SK-N-SH (cell line): ENCODE results near the gene RAVER2. TPM values are rescaled to one million over a fixed set of nuclear protein-coding genes. Genes with fewer than 3 reads are reported as not detected.

Experiments used
- CTCF ChIA-PET: fragments of 300-600, 350-600 bp; formaldehyde crosslinking; extraction: SDS; loops from one replicate; lab custom pipeline; 2021; lab: Yijun Ruan, JAX
- POLR2A ChIA-PET: fragments of 350-600 bp; sonication (Branson Sonifier 250); formaldehyde crosslinking; extraction: SDS; loops from one replicate; lab custom pipeline; 2020; ENCODE audit warnings: antibody characterized with exemption, inconsistent platforms; lab: Yijun Ruan, JAX
- DNase-seq: peaks from one replicate; pipeline ENCODE4 v3.0.0; 2012
- H2AFZ ChIP-seq: fragments of 200-600 bp; sonication (generic); 2 replicates; pipeline ENCODE4 v1.8.1; 2016; ENCODE audit warnings: antibody characterized with exemption, mild to moderate bottlenecking, low read depth
- H3F3A ChIP-seq: fragments of 200-600 bp; sonication (generic); replicated peaks from 2 replicates; pipeline ENCODE3; 2016; ENCODE audit warnings: antibody characterized with exemption, mild to moderate bottlenecking; ENCODE audit not compliant: insufficient read depth
- H3K27ac ChIP-seq, 2 experiments: fragments of 200-500 bp in 1 of 2; fragments of 200-600 bp in 1 of 2; sonication (Bioruptor generic) in 1 of 2; sonication (generic), shearing (Covaris generic) in 1 of 2; 2 replicates each; pipeline versions ENCODE4 v1.5.1 to v1.6.1; 2014 to 2016; ENCODE audit warnings: low read depth in 2 of 2, inconsistent platforms in 1 of 2, low read length in 1 of 2, mild to moderate bottlenecking in 1 of 2, mixed read lengths in 1 of 2
- H3K27me3 ChIP-seq: fragments of 200-600 bp; sonication (generic), shearing (Covaris generic); 2 replicates; pipeline ENCODE4 v1.6.1; 2016; ENCODE audit warnings: mixed run types; ENCODE audit not compliant: insufficient read depth
- H3K36me3 ChIP-seq, 2 experiments: fragments of 200-500 bp in 1 of 2; fragments of 200-600 bp in 1 of 2; sonication (Bioruptor generic) in 1 of 2; sonication (generic) in 1 of 2; replicated peaks in 1 of 2; 2 replicates each; pipeline versions ENCODE3 to v1.5.1; 2014 to 2016; ENCODE audit warnings: low read length in 1 of 2, mild to moderate bottlenecking in 1 of 2; ENCODE audit not compliant: insufficient read depth in 2 of 2, control insufficient read depth in 1 of 2
- H3K4me1 ChIP-seq, 2 experiments: fragments of 200-500 bp in 1 of 2; fragments of 200-600 bp in 1 of 2; sonication (Bioruptor generic) in 1 of 2; sonication (generic), shearing (Covaris generic) in 1 of 2; 2 replicates each; pipeline versions ENCODE4 v1.5.1 to v1.6.1; 2014 to 2016; ENCODE audit warnings: low read depth in 1 of 2, low read length in 1 of 2, mixed run types in 1 of 2; ENCODE audit not compliant: insufficient read depth in 2 of 2, control insufficient read depth in 1 of 2
- H3K4me2 ChIP-seq: fragments of 200-600 bp; sonication (generic), shearing (Covaris generic); 2 replicates; pipeline ENCODE4 v1.6.1; 2017; ENCODE audit warnings: mixed run types
- H3K4me3 ChIP-seq, 2 experiments: fragments of 200-500 bp in 1 of 2; fragments of 200-600 bp in 1 of 2; sonication (Bioruptor generic) in 1 of 2; sonication (generic), shearing (Covaris generic) in 1 of 2; 2 replicates each; pipeline versions ENCODE4 v1.5.1 to v1.8.1; 2014 to 2016; ENCODE audit warnings: low read depth in 2 of 2, inconsistent platforms in 1 of 2, low read length in 1 of 2, mild to moderate bottlenecking in 1 of 2, mixed read lengths in 1 of 2, moderate library complexity in 1 of 2
- H3K79me2 ChIP-seq: fragments of 200-600 bp; sonication (generic); 2 replicates; pipeline ENCODE4 v1.8.1; 2017; ENCODE audit warnings: mild to moderate bottlenecking; ENCODE audit not compliant: insufficient read depth
- H3K9ac ChIP-seq: fragments of 200-600 bp; sonication (generic); 2 replicates; pipeline ENCODE4 v1.6.1; 2017; ENCODE audit warnings: mixed run types
- H3K9me2 ChIP-seq: fragments of 200-600 bp; sonication (generic); 2 replicates; pipeline ENCODE4 v1.6.1; 2017; ENCODE audit warnings: mixed run types
- H3K9me3 ChIP-seq: fragments of 200-600 bp; sonication (generic); 2 replicates; pipeline ENCODE4 v1.6.1; 2017; ENCODE audit warnings: mixed run types, mild to moderate bottlenecking, moderate library complexity
- H4K20me1 ChIP-seq: fragments of 200-600 bp; sonication (generic); 2 replicates; pipeline ENCODE4 v1.6.1; 2017; ENCODE audit warnings: mild to moderate bottlenecking, mixed run types; ENCODE audit not compliant: insufficient read depth
- EP300 ChIP-seq, 2 experiments: IDR thresholded peaks; 2 replicates each; pipeline versions ENCODE4 v1.4.0 to v1.6.1; 2012; ENCODE audit warnings: borderline replicate concordance in 1 of 2, low read depth in 1 of 2, low read length in 1 of 2
- FOSL2 ChIP-seq: IDR thresholded peaks from 2 replicates; pipeline ENCODE4 v1.4.0; 2012; ENCODE audit warnings: low read depth, mild to moderate bottlenecking, moderate library complexity, borderline replicate concordance
- FOXJ3 ChIP-seq: sonication (generic); formaldehyde crosslinking; IDR thresholded peaks from 2 replicates; pipeline ENCODE4 v1.5.1; 2020; ENCODE audit warnings: mild to moderate bottlenecking, missing genetic modification reagents
- JUND ChIP-seq: IDR thresholded peaks from 2 replicates; pipeline ENCODE4 v1.4.0; 2012
- NFIC ChIP-seq: IDR thresholded peaks from 2 replicates; pipeline ENCODE4 v1.4.0; 2012; ENCODE audit warnings: borderline replicate concordance
- NRF1 ChIP-seq: IDR thresholded peaks from 2 replicates; pipeline ENCODE4 v1.6.1; 2012; ENCODE audit warnings: low read depth, mild to moderate bottlenecking, low read length
- RAD21 ChIP-seq: IDR thresholded peaks from 2 replicates; pipeline ENCODE4 v1.6.1; 2012; ENCODE audit warnings: mild to moderate bottlenecking, low read length
- SMC3 ChIP-seq: IDR thresholded peaks from 2 replicates; pipeline ENCODE4 v1.6.1; 2012; ENCODE audit warnings: low read depth, low read length, improper control_type of control experiment
- TCF12 ChIP-seq: IDR thresholded peaks from 2 replicates; pipeline ENCODE4 v1.4.0; 2012
- TEAD4 ChIP-seq: IDR thresholded peaks from 2 replicates; pipeline ENCODE4 v1.4.0; 2012; ENCODE audit warnings: mild to moderate bottlenecking, borderline replicate concordance; ENCODE audit not compliant: insufficient read depth
- WGBS: methylation state at CpG from one replicate; pipeline ENCODE4 v1.1.6; 2017; ENCODE audit warnings: low lambda C conversion rate; 5-methylcytosine and 5-hydroxymethylcytosine counted together
- polyA plus RNA-seq, 3 experiments: library from polyadenylated mRNA; depleted of rRNA; stranded (reverse); fragments of >200 nt; gene quantifications; 2 replicates each; pipeline ENCODE4 v1.2.3, GENCODE V29; 2012
- TF ChIP-seq, protein P1 (sequence below): IDR thresholded peaks from 2 replicates; pipeline ENCODE4 v1.4.0; 2012; ENCODE audit warnings: low read depth
- TF ChIP-seq, protein P2 (sequence below): fragments of 200-600 bp; sonication (generic); IDR thresholded peaks from 2 replicates; pipeline ENCODE4 v1.6.1; 2017; ENCODE audit warnings: antibody characterized with exemption, mild to moderate bottlenecking, moderate library complexity
- TF ChIP-seq, protein P3 (sequence below): IDR thresholded peaks from 2 replicates; pipeline ENCODE4; 2012
- TF ChIP-seq, protein P4 (sequence below): fragments of 150-350 bp; IDR thresholded peaks from 2 replicates; pipeline ENCODE4 v1.6.1; 2016; ENCODE audit warnings: mild to moderate bottlenecking, low read depth, low read length

The RAVER2 gene
- polyA plus RNA-seq, 1 of the 3 experiments (the other 2 are of a cell fraction) = 7.3 TPM

DNA sequence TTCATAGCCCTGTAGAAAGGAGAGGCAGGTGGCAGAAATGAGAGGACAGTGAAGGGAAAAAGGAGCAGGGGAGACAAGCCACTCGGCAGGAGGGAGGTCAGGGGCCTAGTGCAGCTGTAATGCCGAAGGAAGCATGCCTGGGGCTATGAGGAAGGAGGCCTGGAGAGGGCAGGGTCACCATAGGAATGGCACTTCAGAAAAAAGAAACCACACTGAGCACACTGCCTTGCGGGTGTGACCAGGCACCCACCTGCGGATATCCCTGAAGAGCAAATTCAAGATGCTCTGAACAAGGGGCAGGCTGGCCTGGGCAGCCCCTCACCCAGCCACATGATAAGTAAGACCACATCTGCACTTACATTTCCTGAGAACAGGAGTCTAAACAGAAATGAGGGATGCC lies 116.7 kb downstream of the RAVER2 start:
- DNase-seq = no peak
- peaks cover 19 to 59% of the 10 kb centered on the region in 2 experiments for H3K36me3 ChIP-seq
- CTCF ChIA-PET = interaction anchor here (0.8 kb wide), 1 partner anchor 14 kb away, joined by 4 read pairs; no protein-coding TSS in a partner anchor
- 92% methylated on average over 4 of the region's 4 CpGs for WGBS
- no peak overlapping the region for H2AFZ ChIP-seq
- H3K9me2 ChIP-seq = no peaks in the 10 kb centered on the region
- H3K9me3 ChIP-seq = no peaks in the 10 kb centered on the region
- H3F3A ChIP-seq = no peaks in the 10 kb centered on the region
- no peak overlapping the region for H3K27ac ChIP-seq
- H3K4me2 ChIP-seq = no peak overlapping the region
- no peaks in the 10 kb centered on the region; a peak in 1 of 4 replicates for H3K4me1 ChIP-seq
- no peak overlapping the region for H3K4me3 ChIP-seq
- no peaks in the 10 kb centered on the region for H3K27me3 ChIP-seq
- no peaks in the 10 kb centered on the region for H4K20me1 ChIP-seq
- TF ChIP-seq, protein P1, sequence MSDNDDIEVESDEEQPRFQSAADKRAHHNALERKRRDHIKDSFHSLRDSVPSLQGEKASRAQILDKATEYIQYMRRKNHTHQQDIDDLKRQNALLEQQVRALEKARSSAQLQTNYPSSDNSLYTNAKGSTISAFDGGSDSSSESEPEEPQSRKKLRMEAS = no peak
- TF ChIP-seq EP300 (IDR thresholded peaks at IDR 0.05; ENCODE audit: borderline replicate concordance in 1 of 2, low read depth in 1 of 2, low read length in 1 of 2) (no peak), FOSL2 (no peak), RAD21 (peak; percentile 41), NFIC (no peak), SMC3 (0 out of 2 replicates have a peak, but pooled peaks have one; percentile 2), FOXJ3 (CRISPR knock-in tag) (no peak), JUND (no peak), TEAD4 (no peak), NRF1 (no peak), TCF12 (no peak)
- TF ChIP-seq, protein P2, sequence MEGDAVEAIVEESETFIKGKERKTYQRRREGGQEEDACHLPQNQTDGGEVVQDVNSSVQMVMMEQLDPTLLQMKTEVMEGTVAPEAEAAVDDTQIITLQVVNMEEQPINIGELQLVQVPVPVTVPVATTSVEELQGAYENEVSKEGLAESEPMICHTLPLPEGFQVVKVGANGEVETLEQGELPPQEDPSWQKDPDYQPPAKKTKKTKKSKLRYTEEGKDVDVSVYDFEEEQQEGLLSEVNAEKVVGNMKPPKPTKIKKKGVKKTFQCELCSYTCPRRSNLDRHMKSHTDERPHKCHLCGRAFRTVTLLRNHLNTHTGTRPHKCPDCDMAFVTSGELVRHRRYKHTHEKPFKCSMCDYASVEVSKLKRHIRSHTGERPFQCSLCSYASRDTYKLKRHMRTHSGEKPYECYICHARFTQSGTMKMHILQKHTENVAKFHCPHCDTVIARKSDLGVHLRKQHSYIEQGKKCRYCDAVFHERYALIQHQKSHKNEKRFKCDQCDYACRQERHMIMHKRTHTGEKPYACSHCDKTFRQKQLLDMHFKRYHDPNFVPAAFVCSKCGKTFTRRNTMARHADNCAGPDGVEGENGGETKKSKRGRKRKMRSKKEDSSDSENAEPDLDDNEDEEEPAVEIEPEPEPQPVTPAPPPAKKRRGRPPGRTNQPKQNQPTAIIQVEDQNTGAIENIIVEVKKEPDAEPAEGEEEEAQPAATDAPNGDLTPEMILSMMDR = peak; percentile 30; the same call in 1 of the 2 replicates
- TF ChIP-seq, protein P3, sequence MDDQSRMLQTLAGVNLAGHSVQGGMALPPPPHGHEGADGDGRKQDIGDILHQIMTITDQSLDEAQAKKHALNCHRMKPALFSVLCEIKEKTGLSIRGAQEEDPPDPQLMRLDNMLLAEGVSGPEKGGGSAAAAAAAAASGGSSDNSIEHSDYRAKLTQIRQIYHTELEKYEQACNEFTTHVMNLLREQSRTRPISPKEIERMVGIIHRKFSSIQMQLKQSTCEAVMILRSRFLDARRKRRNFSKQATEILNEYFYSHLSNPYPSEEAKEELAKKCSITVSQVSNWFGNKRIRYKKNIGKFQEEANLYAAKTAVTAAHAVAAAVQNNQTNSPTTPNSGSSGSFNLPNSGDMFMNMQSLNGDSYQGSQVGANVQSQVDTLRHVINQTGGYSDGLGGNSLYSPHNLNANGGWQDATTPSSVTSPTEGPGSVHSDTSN = no peak
- TF ChIP-seq, protein P4, sequence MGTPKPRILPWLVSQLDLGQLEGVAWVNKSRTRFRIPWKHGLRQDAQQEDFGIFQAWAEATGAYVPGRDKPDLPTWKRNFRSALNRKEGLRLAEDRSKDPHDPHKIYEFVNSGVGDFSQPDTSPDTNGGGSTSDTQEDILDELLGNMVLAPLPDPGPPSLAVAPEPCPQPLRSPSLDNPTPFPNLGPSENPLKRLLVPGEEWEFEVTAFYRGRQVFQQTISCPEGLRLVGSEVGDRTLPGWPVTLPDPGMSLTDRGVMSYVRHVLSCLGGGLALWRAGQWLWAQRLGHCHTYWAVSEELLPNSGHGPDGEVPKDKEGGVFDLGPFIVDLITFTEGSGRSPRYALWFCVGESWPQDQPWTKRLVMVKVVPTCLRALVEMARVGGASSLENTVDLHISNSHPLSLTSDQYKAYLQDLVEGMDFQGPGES = no peak
- TF ChIP-seq, all 33 proteins: peak for 3
- Histone ChIP-seq H3K79me2 (no peaks in the 10 kb centered on the region), H3K9ac (no peak overlapping the region)
- POLR2A ChIA-PET = no interaction called here
